OCI-LY1 (cell line): ENCODE results near the gene PTPRD.

Source experiments
- H2AFZ ChIP-seq: fragments of 200-600 bp; sonication (generic), shearing (Covaris generic); 2 replicates; pipeline ENCODE4 v1.6.0; 2014; ENCODE audit warnings: antibody characterized with exemption, mild to moderate bottlenecking, low read length
- H3F3A ChIP-seq: fragments of 200-600 bp; sonication (generic), shearing (Covaris generic); 2 replicates; pipeline ENCODE4 v1.6.0; 2014; ENCODE audit warnings: mild to moderate bottlenecking, antibody characterized with exemption, low read length, moderate library complexity; ENCODE audit not compliant: insufficient read depth
- H3K27ac ChIP-seq: fragments of 200-600 bp; sonication (generic); 2 replicates; pipeline ENCODE4 v1.5.1; 2014; ENCODE audit warnings: low read length, mixed run types, mild to moderate bottlenecking, low read depth; ENCODE audit not compliant: poor library complexity, severe bottlenecking
- H3K27me3 ChIP-seq: fragments of 200-600 bp; sonication (generic); 2 replicates; pipeline ENCODE4 v1.6.0; 2014; ENCODE audit warnings: antibody characterized with exemption, mild to moderate bottlenecking, low read length, moderate library complexity; ENCODE audit not compliant: insufficient read depth
- H3K36me3 ChIP-seq: fragments of 200-600 bp; sonication (generic); 2 replicates; pipeline ENCODE4 v1.6.1; 2014; ENCODE audit warnings: mild to moderate bottlenecking, antibody characterized with exemption, low read length, moderate library complexity, mixed read lengths; ENCODE audit not compliant: insufficient read depth
- H3K4me1 ChIP-seq: fragments of 200-600 bp; sonication (generic); 2 replicates; pipeline ENCODE4 v1.5.1; 2014; ENCODE audit warnings: mild to moderate bottlenecking, low read length, moderate library complexity; ENCODE audit not compliant: insufficient read depth, severe bottlenecking
- H3K4me2 ChIP-seq: fragments of 200-600 bp; sonication (generic), shearing (Covaris generic); 2 replicates; pipeline ENCODE4 v1.6.1; 2014; ENCODE audit warnings: low read length
- H3K4me3 ChIP-seq: fragments of 200-600 bp; sonication (generic); 2 replicates; pipeline ENCODE4 v1.5.1; 2014; ENCODE audit warnings: low read length, low read depth, mild to moderate bottlenecking, mixed read lengths; ENCODE audit not compliant: poor library complexity, severe bottlenecking
- H3K79me2 ChIP-seq: fragments of 200-600 bp; shearing (Covaris generic); 2 replicates; pipeline ENCODE4 v1.6.1; 2016; ENCODE audit warnings: mixed run types, low read length, mixed read lengths; ENCODE audit not compliant: insufficient read depth
- H3K9ac ChIP-seq: fragments of 200-600 bp; sonication (generic), shearing (Covaris generic); 2 replicates; pipeline ENCODE4 v1.6.1; 2014; ENCODE audit warnings: mild to moderate bottlenecking, low read length, mixed read lengths
- H3K9me2 ChIP-seq: fragments of 200-600 bp; sonication (generic), shearing (Covaris generic); 2 replicates; pipeline ENCODE4 v1.6.1; 2014; ENCODE audit warnings: low read depth, mild to moderate bottlenecking, low read length, mixed read lengths
- H3K9me3 ChIP-seq: fragments of 200-600 bp; shearing (Covaris generic); 2 replicates; pipeline ENCODE4 v1.6.1; 2014; ENCODE audit warnings: low read length, mixed read lengths
- H4K20me1 ChIP-seq: fragments of 200-600 bp; sonication (generic), shearing (Covaris generic); 2 replicates; pipeline ENCODE4 v1.6.0; 2016; ENCODE audit warnings: mild to moderate bottlenecking, low read length; ENCODE audit not compliant: insufficient read depth
- CTCF ChIP-seq: fragments of 200-600 bp; sonication (generic), shearing (Covaris generic); IDR thresholded peaks from 2 replicates; pipeline ENCODE4 v1.5.1; 2017; ENCODE audit warnings: mild to moderate bottlenecking, antibody characterized with exemption, low read length, moderate library complexity, mixed read lengths
- EZH2 ChIP-seq: fragments of 200-600 bp; sonication (generic), shearing (Covaris generic); IDR thresholded peaks from 2 replicates; pipeline ENCODE4 v1.8.0; 2017; ENCODE audit warnings: borderline replicate concordance, mixed run types, mild to moderate bottlenecking, antibody characterized with exemption, low read length, moderate library complexity, mixed read lengths

The PTPRD gene

GRCh38 chr9:8659108-8659507, 1953.7 kb downstream of the PTPRD start:
- H3K9ac ChIP-seq, result no peak overlapping the region
- H3K9me3 ChIP-seq, result no peaks in the 10 kb centered on the region
- H3K36me3 ChIP-seq, result no peaks in the 10 kb centered on the region
- no peaks in the 10 kb centered on the region for H3K79me2 ChIP-seq
- H3K4me2 ChIP-seq, result no peak overlapping the region
- no peaks in the 10 kb centered on the region for H3K9me2 ChIP-seq
- H3K4me3 ChIP-seq, result no peak overlapping the region
- no peak overlapping the region for H3K27ac ChIP-seq
- no peaks in the 10 kb centered on the region for H4K20me1 ChIP-seq
- no peaks in the 10 kb centered on the region for H3K27me3 ChIP-seq
- no peak overlapping the region for H2AFZ ChIP-seq
- no peaks in the 10 kb centered on the region for H3F3A ChIP-seq
- H3K4me1 ChIP-seq, result no peaks in the 10 kb centered on the region
- TF ChIP-seq EZH2 (no peak), CTCF (no peak)

GRCh38 chr9:8655071-8655470, 1957.7 kb downstream of the PTPRD start:
- H4K20me1 ChIP-seq, result no peaks in the 10 kb centered on the region
- H3K4me2 ChIP-seq, result no peak overlapping the region
- no peak overlapping the region for H3K27ac ChIP-seq
- no peak overlapping the region for H3K9ac ChIP-seq
- H3K4me1 ChIP-seq, result no peaks in the 10 kb centered on the region
- no peaks in the 10 kb centered on the region for H3K79me2 ChIP-seq
- H3K9me2 ChIP-seq, result no peaks in the 10 kb centered on the region
- no peaks in the 10 kb centered on the region for H3F3A ChIP-seq
- H2AFZ ChIP-seq, result no peak overlapping the region
- no peak overlapping the region for H3K4me3 ChIP-seq
- TF ChIP-seq EZH2 (no peak), CTCF (no peak)
- no peaks in the 10 kb centered on the region for H3K36me3 ChIP-seq
- H3K27me3 ChIP-seq, result no peaks in the 10 kb centered on the region
- H3K9me3 ChIP-seq, result no peaks in the 10 kb centered on the region

- Histone ChIP-seq H4K20me1 (no peaks in the 10 kb centered on the region), H3K4me2 (no peak overlapping the region), H2AFZ (no peak overlapping the region), H3K27me3 (no peaks in the 10 kb centered on the region), H3K9me2 (no peaks in the 10 kb centered on the region), H3K9ac (no peak overlapping the region), H3F3A (no peaks in the 10 kb centered on the region), H3K9me3 (no peaks in the 10 kb centered on the region), H3K4me3 (no peak overlapping the region), H3K36me3 (no peaks in the 10 kb centered on the region), H3K79me2 (no peaks in the 10 kb centered on the region), H3K4me1 (no peaks in the 10 kb centered on the region), H3K27ac (no peak overlapping the region)
- TF ChIP-seq EZH2 (no peak), CTCF (no peak)
These were observed 1958.9 kb downstream of the PTPRD start for GRCh38 chr9:8653855-8654254.
